OCI-LY7 (cell line): ENCODE measurements around the gene SLC25A5.

ENCODE experiments used
- EZH2phosphoT487 ChIP-seq: fragments of 200-600 bp; sonication (generic); IDR thresholded peaks from 2 replicates; pipeline ENCODE4 v1.6.1; 2018; ENCODE audit warnings: low read depth, borderline replicate concordance, mild to moderate bottlenecking, mixed run types, antibody characterized with exemption, low read length, moderate library complexity, mixed read lengths
- TF ChIP-seq, protein P1 (sequence below): fragments of 200-600 bp; sonication (generic); conservative IDR thresholded peaks from 2 replicates; pipeline ENCODE4 v1.5.1; 2014; ENCODE audit warnings: mild to moderate bottlenecking, antibody characterized with exemption, low read length, moderate library complexity, mixed read lengths

- TF ChIP-seq, protein P1, sequence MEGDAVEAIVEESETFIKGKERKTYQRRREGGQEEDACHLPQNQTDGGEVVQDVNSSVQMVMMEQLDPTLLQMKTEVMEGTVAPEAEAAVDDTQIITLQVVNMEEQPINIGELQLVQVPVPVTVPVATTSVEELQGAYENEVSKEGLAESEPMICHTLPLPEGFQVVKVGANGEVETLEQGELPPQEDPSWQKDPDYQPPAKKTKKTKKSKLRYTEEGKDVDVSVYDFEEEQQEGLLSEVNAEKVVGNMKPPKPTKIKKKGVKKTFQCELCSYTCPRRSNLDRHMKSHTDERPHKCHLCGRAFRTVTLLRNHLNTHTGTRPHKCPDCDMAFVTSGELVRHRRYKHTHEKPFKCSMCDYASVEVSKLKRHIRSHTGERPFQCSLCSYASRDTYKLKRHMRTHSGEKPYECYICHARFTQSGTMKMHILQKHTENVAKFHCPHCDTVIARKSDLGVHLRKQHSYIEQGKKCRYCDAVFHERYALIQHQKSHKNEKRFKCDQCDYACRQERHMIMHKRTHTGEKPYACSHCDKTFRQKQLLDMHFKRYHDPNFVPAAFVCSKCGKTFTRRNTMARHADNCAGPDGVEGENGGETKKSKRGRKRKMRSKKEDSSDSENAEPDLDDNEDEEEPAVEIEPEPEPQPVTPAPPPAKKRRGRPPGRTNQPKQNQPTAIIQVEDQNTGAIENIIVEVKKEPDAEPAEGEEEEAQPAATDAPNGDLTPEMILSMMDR = no peak
- no peak for TF ChIP-seq EZH2phosphoT487
These were observed 35.2 kb downstream of the SLC25A5 start for GRCh38 chrX:119503484-119503861.
